HG02970 (cell line): ENCODE measurements around the gene GAPDHS.

Experiments used
- ATAC-seq: cut with Tn5 transposase; IDR thresholded peaks from one replicate; pipeline ENCODE4 v1.9.1; 2021; ENCODE audit warnings: mild to moderate bottlenecking, moderate library complexity, moderate number of reproducible peaks; ENCODE audit not compliant: unreplicated experiment, low FRiP score

GAPDHS gene

GRCh38 chr19:35555301-35556005 lies 22.2 kb downstream of the GAPDHS start:
- no peak for ATAC-seq

GRCh38 chr19:35556025-35556590 lies 22.9 kb downstream of the GAPDHS start:
- no peak for ATAC-seq

- ATAC-seq: no peak
Measured at GRCh38 chr19:35556846-35557538, 23.7 kb downstream of the GAPDHS start.

GRCh38 chr19:35557539-35558399 lies 24.5 kb downstream of the GAPDHS start:
- no peak for ATAC-seq

GRCh38 chr19:35558400-35559280 lies 25.4 kb downstream of the GAPDHS start:
- no peak for ATAC-seq

GRCh38 chr19:35559281-35559659 lies 26.0 kb downstream of the GAPDHS start:
- no peak for ATAC-seq

- ATAC-seq: no peak
Measured at GRCh38 chr19:35559781-35560180, 26.5 kb downstream of the GAPDHS start.

GRCh38 chr19:35560271-35560670 lies 27.0 kb downstream of the GAPDHS start:
- no peak for ATAC-seq

- ATAC-seq: no peak
Measured at GRCh38 chr19:35560677-35561076, 27.4 kb downstream of the GAPDHS start.

- no peak for ATAC-seq
Measured at GRCh38 chr19:35561436-35561835, 28.2 kb downstream of the GAPDHS start.

GRCh38 chr19:35562336-35562735 lies 29.1 kb downstream of the GAPDHS start:
- no peak for ATAC-seq

- ATAC-seq: no peak
Measured at GRCh38 chr19:35562776-35563175, 29.5 kb downstream of the GAPDHS start.

- ATAC-seq: no peak
Measured at GRCh38 chr19:35563207-35563829, 30.1 kb downstream of the GAPDHS start, which contains the start of gene ATP4A. TSS of gene ATP4A (minus strand) at chr19:35563658. CDS start at chr19:35563629, 29 bp downstream.

GRCh38 chr19:35565016-35565856 lies 32.0 kb downstream of the GAPDHS start:
- no peak for ATAC-seq

GRCh38 chr19:35566738-35567137 lies 33.5 kb downstream of the GAPDHS start:
- no peak for ATAC-seq

- ATAC-seq: no peak
Measured at GRCh38 chr19:35569281-35569781, 36.1 kb downstream of the GAPDHS start.

- ATAC-seq: no peak
Measured at GRCh38 chr19:35571406-35571965, 38.2 kb downstream of the GAPDHS start.

GRCh38 chr19:35577918-35578317 lies 44.7 kb downstream of the GAPDHS start:
- no peak for ATAC-seq
